GM12873 (cell line): ENCODE data around the gene CDC42BPG.

Source experiments
- CTCF ChIP-seq: IDR thresholded peaks from 2 replicates; pipeline ENCODE4 v1.5.1; 2012; ENCODE audit warnings: low read depth, mild to moderate bottlenecking, moderate library complexity, low read length, control low read depth; ENCODE audit not compliant: insufficient read depth; ENCODE audit errors: missing control alignments

CDC42BPG gene

GRCh38 chr11:64836448-64837072 is 7.9 kb downstream of the CDC42BPG start:
- no peak for TF ChIP-seq CTCF

- TF ChIP-seq CTCF: no peak
Measured at GRCh38 chr11:64835616-64836447, 8.6 kb downstream of the CDC42BPG start.

GRCh38 chr11:64834723-64835615 is 9.5 kb downstream of the CDC42BPG start:
- TF ChIP-seq CTCF: no peak

GRCh38 chr11:64834031-64834722 is 10.3 kb downstream of the CDC42BPG start:
- TF ChIP-seq CTCF: no peak

GRCh38 chr11:64833509-64833908 is 10.9 kb downstream of the CDC42BPG start:
- no peak for TF ChIP-seq CTCF

- no peak for TF ChIP-seq CTCF
Measured at GRCh38 chr11:64833198-64833502, 11.3 kb downstream of the CDC42BPG start.
